Activated B cell treated with CpG ODN at 0.5 μM for 24 hours (primary cell): ENCODE data around the gene MSI2. TPM values are rescaled to one million over a fixed set of nuclear protein-coding genes. Genes with fewer than 3 reads are reported as not detected.

Source experiments
- ATAC-seq: fragments of 200-7000 bp; cut with Tn5 transposase; one replicate; pipeline ENCODE4 v1.10.0; 2021; ENCODE audit warnings: low read depth, mild to moderate bottlenecking, moderate library complexity
- CTCF ChIA-PET: fragments of 350-600 bp; sonication (Branson Sonifier 250); formaldehyde crosslinking; loops from one replicate; lab custom pipeline; 2021; ENCODE audit warnings: antibody characterized with exemption; lab: Charles Lee
- POLR2A ChIA-PET: fragments of 350-600 bp; sonication (Branson Sonifier 250); formaldehyde crosslinking; loops from one replicate; lab custom pipeline; 2021; ENCODE audit warnings: antibody characterized with exemption; lab: Charles Lee
- DNase-seq: peaks from one replicate; pipeline ENCODE4 v3.0.0; 2022
- H3K27ac Mint-ChIP-seq: one replicate; pipeline ENCODE4 v1.8.0; 2020; ENCODE audit warnings: mixed read lengths
- H3K27me3 Mint-ChIP-seq: one replicate; pipeline ENCODE4 v1.8.0; 2021; ENCODE audit warnings: mixed read lengths
- H3K36me3 Mint-ChIP-seq: one replicate; pipeline ENCODE4 v1.8.0; 2021; ENCODE audit warnings: low read depth, mixed read lengths
- H3K4me1 Mint-ChIP-seq: one replicate; pipeline ENCODE4 v1.8.0; 2021; ENCODE audit warnings: mixed read lengths
- H3K4me3 Mint-ChIP-seq: one replicate; pipeline ENCODE4 v1.8.0; 2020; ENCODE audit warnings: mild to moderate bottlenecking, mixed read lengths
- H3K9me3 Mint-ChIP-seq: one replicate; pipeline ENCODE4 v1.8.0; 2020; ENCODE audit warnings: mixed read lengths
- intact Hi-C: fragments of 100-400 bp; cut with micrococcal nuclease; formaldehyde crosslinking; loops from one replicate; pipeline ENCODE4 v1.15.1; 2024
- total RNA-seq: library from RNA; stranded (reverse); gene quantifications from 2 replicates; pipeline ENCODE4 v1.2.3, GENCODE V29; 2022
- TF ChIP-seq, protein P1 (sequence below): fragments of 200-600 bp; IDR thresholded peaks from one replicate; pipeline ENCODE4 v1.8.0; 2022; ENCODE audit warnings: antibody characterized with exemption, mild to moderate bottlenecking

The MSI2 gene
- total RNA-seq, 1 donor from 2014 or later = 102 TPM

DNA sequence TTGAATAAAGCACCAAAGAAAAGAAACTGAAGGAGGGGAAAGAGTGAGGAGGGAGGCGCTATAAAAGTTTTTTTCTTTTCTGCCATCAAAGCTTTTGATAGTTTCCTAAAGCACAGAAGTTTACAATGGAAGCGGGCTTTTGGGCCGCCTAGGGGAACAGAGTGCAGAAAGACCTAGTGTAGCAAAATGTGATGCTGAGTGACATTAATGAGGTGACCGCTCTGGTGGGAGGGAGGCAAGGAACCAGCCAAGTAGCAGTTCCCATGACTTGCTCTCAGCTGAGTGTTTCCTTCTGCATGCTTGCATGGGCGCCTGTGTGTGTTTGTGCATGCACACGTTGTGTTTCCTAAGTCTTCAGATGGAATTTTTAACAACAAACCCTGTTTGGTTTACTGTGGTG lies 15.5 kb downstream of the MSI2 start:
- DNase-seq (no peak), ATAC-seq (no peak)
- ChIA-PET CTCF (interaction anchor here (1.4 kb wide), 1 partner anchor 29 kb away, joined by 6 read pairs; no protein-coding TSS in a partner anchor), POLR2A (interaction anchor here (1.7 kb wide), 1 partner anchor 15 kb away, joined by 12 read pairs; no protein-coding TSS in a partner anchor)
- intact Hi-C loops = no loop called here
- no peak overlapping the region for H3K4me3 Mint-ChIP-seq
- H3K9me3 Mint-ChIP-seq = no peaks in the 10 kb centered on the region
- no peaks in the 10 kb centered on the region for H3K27me3 Mint-ChIP-seq
- peaks cover 88% of the 10 kb centered on the region for H3K36me3 Mint-ChIP-seq
- TF ChIP-seq, protein P1, sequence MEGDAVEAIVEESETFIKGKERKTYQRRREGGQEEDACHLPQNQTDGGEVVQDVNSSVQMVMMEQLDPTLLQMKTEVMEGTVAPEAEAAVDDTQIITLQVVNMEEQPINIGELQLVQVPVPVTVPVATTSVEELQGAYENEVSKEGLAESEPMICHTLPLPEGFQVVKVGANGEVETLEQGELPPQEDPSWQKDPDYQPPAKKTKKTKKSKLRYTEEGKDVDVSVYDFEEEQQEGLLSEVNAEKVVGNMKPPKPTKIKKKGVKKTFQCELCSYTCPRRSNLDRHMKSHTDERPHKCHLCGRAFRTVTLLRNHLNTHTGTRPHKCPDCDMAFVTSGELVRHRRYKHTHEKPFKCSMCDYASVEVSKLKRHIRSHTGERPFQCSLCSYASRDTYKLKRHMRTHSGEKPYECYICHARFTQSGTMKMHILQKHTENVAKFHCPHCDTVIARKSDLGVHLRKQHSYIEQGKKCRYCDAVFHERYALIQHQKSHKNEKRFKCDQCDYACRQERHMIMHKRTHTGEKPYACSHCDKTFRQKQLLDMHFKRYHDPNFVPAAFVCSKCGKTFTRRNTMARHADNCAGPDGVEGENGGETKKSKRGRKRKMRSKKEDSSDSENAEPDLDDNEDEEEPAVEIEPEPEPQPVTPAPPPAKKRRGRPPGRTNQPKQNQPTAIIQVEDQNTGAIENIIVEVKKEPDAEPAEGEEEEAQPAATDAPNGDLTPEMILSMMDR = no peak
- H3K4me1 Mint-ChIP-seq = peaks cover 5% of the 10 kb centered on the region
- no peak overlapping the region for H3K27ac Mint-ChIP-seq

DNA sequence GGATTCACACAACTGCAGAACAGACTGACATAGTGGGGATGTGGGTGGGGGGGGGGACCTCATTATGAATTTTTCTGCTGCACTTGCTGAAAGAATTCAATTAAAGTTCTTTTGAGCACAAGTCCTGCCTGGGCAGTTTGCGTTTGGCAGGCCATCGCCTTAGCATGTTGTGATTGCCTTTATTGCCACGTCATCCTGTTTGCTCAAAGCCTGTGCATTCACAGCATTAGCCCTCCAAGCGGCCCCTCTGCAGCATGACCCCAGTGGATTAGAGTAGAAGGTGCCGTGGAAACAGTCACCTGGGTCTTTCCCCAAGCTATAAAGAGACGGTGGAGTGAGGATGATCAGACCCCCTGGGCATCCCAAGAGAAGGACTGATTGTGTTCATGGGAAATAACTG lies 17.2 kb downstream of the MSI2 start:
- CTCF ChIA-PET = no interaction called here
- DNase-seq (no peak), ATAC-seq (no peak)
- Mint-ChIP-seq H3K27ac (no peak overlapping the region), H3K27me3 (no peaks in the 10 kb centered on the region), H3K4me1 (peaks cover 5% of the 10 kb centered on the region), H3K9me3 (no peaks in the 10 kb centered on the region), H3K4me3 (no peak overlapping the region), H3K36me3 (peaks cover 85% of the 10 kb centered on the region)
- POLR2A ChIA-PET = interaction anchor here (0.5 kb wide), 1 partner anchor 8 kb away, joined by 6 read pairs; no protein-coding TSS in a partner anchor
- intact Hi-C loops = no loop called here
- TF ChIP-seq, protein P1 = no peak

DNA sequence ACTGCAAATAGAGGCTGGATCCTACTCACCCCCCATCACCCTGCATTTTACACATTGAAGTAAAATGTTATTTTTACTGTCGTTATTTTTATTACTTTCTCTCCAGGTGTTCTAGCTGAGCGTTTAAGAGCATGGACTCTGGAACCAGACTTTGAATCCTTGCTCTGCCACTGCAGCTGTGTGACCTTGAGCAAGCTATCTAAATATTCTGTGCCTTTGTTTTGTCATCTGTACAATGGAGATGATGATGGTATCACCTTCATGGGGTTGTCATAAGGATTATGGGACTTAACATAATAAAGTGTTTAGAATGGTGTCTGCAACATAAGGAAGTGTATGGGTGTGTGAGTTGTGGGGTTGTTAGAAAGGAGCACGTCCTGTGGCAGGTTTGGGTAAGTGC lies 17.8 kb downstream of the MSI2 start:
- ChIA-PET CTCF (no interaction called here), POLR2A (interaction anchor here (0.5 kb wide), 1 partner anchor 8 kb away, joined by 6 read pairs; no protein-coding TSS in a partner anchor)
- no peak for ATAC-seq
- Mint-ChIP-seq H3K27ac (no peak overlapping the region), H3K9me3 (no peaks in the 10 kb centered on the region), H3K4me1 (peaks cover 5% of the 10 kb centered on the region), H3K4me3 (no peak overlapping the region), H3K36me3 (peaks cover 86% of the 10 kb centered on the region), H3K27me3 (no peaks in the 10 kb centered on the region)
- no peak for DNase-seq
- intact Hi-C loops = no loop called here
- TF ChIP-seq, protein P1 = no peak

DNA sequence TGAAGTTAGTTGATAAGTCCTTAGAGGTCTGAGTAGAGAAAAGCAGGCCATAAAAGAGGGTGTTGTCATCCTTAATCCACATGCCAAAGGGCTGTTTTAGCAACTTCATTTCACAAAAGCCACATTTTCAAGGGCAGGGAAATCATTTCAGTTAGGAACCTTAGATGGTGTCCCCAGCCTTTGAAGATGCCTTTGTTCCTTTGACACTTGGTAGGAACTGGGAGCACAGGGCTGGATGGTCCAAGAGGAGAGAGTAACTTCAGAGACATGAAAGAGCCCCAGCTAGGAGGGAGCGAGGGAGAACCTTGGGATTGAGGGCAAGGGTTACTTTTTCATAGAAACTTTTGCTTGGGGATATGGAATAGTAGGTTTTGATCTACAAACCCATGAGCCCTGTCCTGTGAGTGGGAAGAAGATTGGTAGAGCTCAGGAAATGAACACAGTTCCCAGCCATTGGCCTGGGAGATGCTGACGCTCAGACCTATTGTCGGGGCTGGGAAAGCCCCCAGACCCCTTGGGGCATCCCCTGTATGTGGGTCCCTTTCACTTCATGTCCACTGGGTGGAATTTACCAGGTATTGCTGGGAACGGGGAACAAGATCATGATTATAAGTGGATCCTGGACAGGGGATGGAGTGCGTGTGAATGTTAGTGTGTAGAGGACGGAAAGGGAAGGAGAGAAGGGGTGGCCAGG lies 18.9 kb downstream of the MSI2 start:
- TF ChIP-seq, protein P1 = no peak
- no peak overlapping the region for H3K27ac Mint-ChIP-seq
- H3K36me3 Mint-ChIP-seq = peaks cover 85% of the 10 kb centered on the region
- H3K27me3 Mint-ChIP-seq = no peaks in the 10 kb centered on the region
- ATAC-seq (no peak), DNase-seq (no peak)
- peaks cover 5% of the 10 kb centered on the region for H3K4me1 Mint-ChIP-seq
- no peak overlapping the region for H3K4me3 Mint-ChIP-seq
- intact Hi-C loops = no loop called here
- CTCF ChIA-PET = interaction anchor here (1.1 kb wide), 1 partner anchor 32 kb away, joined by 3 read pairs; no protein-coding TSS in a partner anchor
- POLR2A ChIA-PET = no interaction called here
- H3K9me3 Mint-ChIP-seq = no peaks in the 10 kb centered on the region

DNA sequence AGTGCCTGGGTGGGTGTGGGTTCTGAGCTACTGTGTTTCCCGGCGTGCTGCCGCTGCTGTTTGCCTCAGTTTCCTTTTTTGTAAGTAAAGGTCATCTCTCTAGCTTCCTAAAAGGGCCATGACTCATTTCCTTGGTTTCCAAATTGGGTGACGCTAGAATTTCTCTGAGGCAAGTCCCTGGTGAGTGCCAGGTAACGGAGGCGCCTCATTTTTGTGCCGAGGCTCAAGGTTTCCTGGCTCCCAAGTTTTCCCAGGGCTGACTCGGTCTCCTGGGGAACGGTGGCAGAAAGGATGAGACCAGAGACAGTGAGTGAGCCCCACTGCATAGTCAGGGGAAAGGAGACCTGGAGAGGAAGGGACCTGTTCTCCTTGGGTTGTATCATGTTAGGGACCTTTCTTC lies 20.3 kb downstream of the MSI2 start:
- no peaks in the 10 kb centered on the region for H3K27me3 Mint-ChIP-seq
- ATAC-seq (no peak), DNase-seq (no peak)
- ChIA-PET POLR2A (no interaction called here), CTCF (no interaction called here)
- H3K27ac Mint-ChIP-seq = no peak overlapping the region
- H3K9me3 Mint-ChIP-seq = no peaks in the 10 kb centered on the region
- TF ChIP-seq, protein P1 = no peak
- peaks cover 83% of the 10 kb centered on the region for H3K36me3 Mint-ChIP-seq
- intact Hi-C loops = no loop called here
- H3K4me1 Mint-ChIP-seq = peaks cover 2% of the 10 kb centered on the region
- no peak overlapping the region for H3K4me3 Mint-ChIP-seq
